Measurements from ENCODE around the gene ANKRD49.

The ANKRD49 gene

GRCh38 chr11:94472916-94473799 is 20.6 kb upstream of the ANKRD49 start:
- no peaks in the 10 kb centered on the region for H3K9me2 ChIP-seq (ENCODE audit: low read depth, low read length)
- peaks cover 4% of the 10 kb centered on the region for H3K4me1 ChIP-seq (ENCODE audit: insufficient read depth, low read length, severe bottlenecking)
- no peaks in the 10 kb centered on the region for H3F3A ChIP-seq (ENCODE audit: insufficient read depth, low read length)
- no peaks in the 10 kb centered on the region for H3K9me3 ChIP-seq (ENCODE audit: low read length)
- H3K9ac ChIP-seq (ENCODE audit: low read length): no peak overlapping the region
- no peaks in the 10 kb centered on the region for H3K79me2 ChIP-seq (ENCODE audit: insufficient read depth, low read length)
- H4K20me1 ChIP-seq (ENCODE audit: insufficient read depth, low read length): no peaks in the 10 kb centered on the region
- no peak for TF ChIP-seq EZH2 (IDR thresholded peaks at IDR 0.05; ENCODE audit: borderline replicate concordance, low read length)
- TF ChIP-seq, protein P1, sequence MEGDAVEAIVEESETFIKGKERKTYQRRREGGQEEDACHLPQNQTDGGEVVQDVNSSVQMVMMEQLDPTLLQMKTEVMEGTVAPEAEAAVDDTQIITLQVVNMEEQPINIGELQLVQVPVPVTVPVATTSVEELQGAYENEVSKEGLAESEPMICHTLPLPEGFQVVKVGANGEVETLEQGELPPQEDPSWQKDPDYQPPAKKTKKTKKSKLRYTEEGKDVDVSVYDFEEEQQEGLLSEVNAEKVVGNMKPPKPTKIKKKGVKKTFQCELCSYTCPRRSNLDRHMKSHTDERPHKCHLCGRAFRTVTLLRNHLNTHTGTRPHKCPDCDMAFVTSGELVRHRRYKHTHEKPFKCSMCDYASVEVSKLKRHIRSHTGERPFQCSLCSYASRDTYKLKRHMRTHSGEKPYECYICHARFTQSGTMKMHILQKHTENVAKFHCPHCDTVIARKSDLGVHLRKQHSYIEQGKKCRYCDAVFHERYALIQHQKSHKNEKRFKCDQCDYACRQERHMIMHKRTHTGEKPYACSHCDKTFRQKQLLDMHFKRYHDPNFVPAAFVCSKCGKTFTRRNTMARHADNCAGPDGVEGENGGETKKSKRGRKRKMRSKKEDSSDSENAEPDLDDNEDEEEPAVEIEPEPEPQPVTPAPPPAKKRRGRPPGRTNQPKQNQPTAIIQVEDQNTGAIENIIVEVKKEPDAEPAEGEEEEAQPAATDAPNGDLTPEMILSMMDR (IDR thresholded peaks at IDR 0.05; ENCODE audit: low read length): no peak
- no peak overlapping the region for H3K27ac ChIP-seq (ENCODE audit: low read depth, low read length, poor library complexity, severe bottlenecking)
- H2AFZ ChIP-seq (ENCODE audit: low read length): no peak overlapping the region
- no peak overlapping the region for H3K4me2 ChIP-seq (ENCODE audit: low read length)
- no peaks in the 10 kb centered on the region for H3K27me3 ChIP-seq (ENCODE audit: insufficient read depth, low read length)
- H3K36me3 ChIP-seq (ENCODE audit: insufficient read depth, low read length): peaks cover 89% of the 10 kb centered on the region
- no peak overlapping the region for H3K4me3 ChIP-seq (ENCODE audit: low read depth, low read length, poor library complexity, severe bottlenecking)

DNA sequence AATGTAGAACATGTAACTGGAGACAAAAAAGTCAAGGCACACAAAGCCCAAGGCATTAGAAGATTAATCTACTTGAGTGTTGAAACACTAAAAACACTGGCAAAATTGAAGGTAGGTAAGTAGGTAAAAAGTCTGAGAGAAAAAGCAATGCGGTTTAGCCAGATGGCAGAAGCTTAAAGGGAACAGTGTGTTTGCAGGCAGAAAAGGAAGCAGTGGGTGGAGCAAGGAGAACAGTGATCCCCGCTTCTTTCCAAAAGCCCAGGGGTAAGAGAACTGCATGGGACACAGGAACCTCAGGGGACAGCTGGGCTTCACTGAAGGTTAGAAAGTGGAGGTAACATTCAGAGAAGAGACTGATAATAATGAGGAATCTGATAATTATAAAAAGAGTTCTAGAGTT is 16.2 kb upstream of the ANKRD49 start:
- Histone ChIP-seq H3K4me3 (ENCODE audit: low read depth, low read length, poor library complexity, severe bottlenecking) (no peak overlapping the region), H3K9me2 (ENCODE audit: low read depth, low read length) (no peaks in the 10 kb centered on the region), H3K79me2 (ENCODE audit: insufficient read depth, low read length) (no peaks in the 10 kb centered on the region), H3K9me3 (ENCODE audit: low read length) (no peaks in the 10 kb centered on the region), H3K4me2 (ENCODE audit: low read length) (no peak overlapping the region), H3K36me3 (ENCODE audit: insufficient read depth, low read length) (peaks cover 93% of the 10 kb centered on the region), H2AFZ (ENCODE audit: low read length) (no peak overlapping the region), H3K9ac (ENCODE audit: low read length) (no peak overlapping the region), H3K27me3 (ENCODE audit: insufficient read depth, low read length) (no peaks in the 10 kb centered on the region), H3K4me1 (ENCODE audit: insufficient read depth, low read length, severe bottlenecking) (peaks cover 4% of the 10 kb centered on the region), H4K20me1 (ENCODE audit: insufficient read depth, low read length) (no peaks in the 10 kb centered on the region), H3K27ac (ENCODE audit: low read depth, low read length, poor library complexity, severe bottlenecking) (no peak overlapping the region), H3F3A (ENCODE audit: insufficient read depth, low read length) (no peaks in the 10 kb centered on the region)
- TF ChIP-seq, protein P1 (IDR thresholded peaks at IDR 0.05; ENCODE audit: low read length): no peak

DNA sequence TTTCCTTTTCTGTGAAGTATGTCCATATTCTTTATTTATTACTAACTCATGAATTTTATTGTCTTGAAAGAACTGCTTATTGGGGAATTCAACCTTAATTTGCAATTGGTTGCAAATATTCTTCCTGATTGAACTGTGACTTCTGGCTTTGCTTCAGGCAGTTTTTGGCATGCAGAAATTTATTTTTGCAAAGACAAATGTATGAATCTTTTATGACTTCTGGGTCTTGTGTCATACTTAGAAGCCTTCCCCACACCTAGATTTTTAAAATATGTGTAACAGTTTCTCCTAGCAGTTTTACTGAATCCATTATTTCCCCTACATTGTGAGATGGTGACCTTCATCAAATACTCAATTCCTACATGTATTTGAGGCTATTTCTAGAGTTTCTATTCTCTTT is 12.4 kb upstream of the ANKRD49 start:
- Histone ChIP-seq H3K79me2 (ENCODE audit: insufficient read depth, low read length) (no peaks in the 10 kb centered on the region), H3K27ac (ENCODE audit: low read depth, low read length, poor library complexity, severe bottlenecking) (no peak overlapping the region), H3F3A (ENCODE audit: insufficient read depth, low read length) (no peaks in the 10 kb centered on the region), H3K4me3 (ENCODE audit: low read depth, low read length, poor library complexity, severe bottlenecking) (no peak overlapping the region), H3K27me3 (ENCODE audit: insufficient read depth, low read length) (no peaks in the 10 kb centered on the region), H3K4me1 (ENCODE audit: insufficient read depth, low read length, severe bottlenecking) (no peaks in the 10 kb centered on the region), H4K20me1 (ENCODE audit: insufficient read depth, low read length) (no peaks in the 10 kb centered on the region), H2AFZ (ENCODE audit: low read length) (no peak overlapping the region), H3K9ac (ENCODE audit: low read length) (no peak overlapping the region), H3K36me3 (ENCODE audit: insufficient read depth, low read length) (peaks cover 91% of the 10 kb centered on the region), H3K4me2 (ENCODE audit: low read length) (no peak overlapping the region), H3K9me3 (ENCODE audit: low read length) (no peaks in the 10 kb centered on the region), H3K9me2 (ENCODE audit: low read depth, low read length) (no peaks in the 10 kb centered on the region)
- TF ChIP-seq, protein P1 (IDR thresholded peaks at IDR 0.05; ENCODE audit: low read length): no peak
- TF ChIP-seq EZH2 (IDR thresholded peaks at IDR 0.05; ENCODE audit: borderline replicate concordance, low read length): no peak

All from OCI-LY1 (cell line).